Activated CD8-positive, alpha-beta memory T cell treated with anti-CD3 and anti-CD28 coated beads, Interleukin-2, amount 50 U/mL, for 24 hours (primary cell): ENCODE data around the gene VIPR1.

Experiments used
- DNase-seq: peaks from one replicate; pipeline ENCODE4 v3.0.0-alpha.2; 2020; ENCODE audit errors: extremely low read depth

Gene VIPR1

GRCh38 chr3:42493798-42494151 lies 8.7 kb upstream of the VIPR1 start:
- no peak for DNase-seq

- DNase-seq = no peak
Measured at GRCh38 chr3:42495393-42495792, 7.0 kb upstream of the VIPR1 start.

GRCh38 chr3:42497009-42497731 lies 5.3 kb upstream of the VIPR1 start:
- DNase-seq = no peak

DNA sequence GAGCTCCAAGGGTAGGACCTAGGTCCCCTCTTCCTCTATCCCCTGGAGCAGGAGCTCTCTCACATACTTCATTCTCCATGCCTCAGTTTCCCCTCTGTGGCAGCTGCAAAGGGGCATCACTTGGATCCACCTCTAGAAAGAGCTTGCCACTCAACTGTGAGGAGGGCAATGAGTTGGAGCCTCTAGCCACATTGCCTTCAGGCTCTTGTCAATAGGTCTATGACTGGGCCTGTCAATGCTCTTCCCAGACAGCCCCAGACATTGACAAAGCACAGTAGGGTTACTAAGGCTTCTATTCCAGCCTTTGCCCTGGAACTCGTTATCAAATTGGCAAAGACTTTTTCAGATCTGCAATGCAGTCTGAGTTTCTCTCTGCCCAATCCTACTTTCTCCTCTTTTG lies 4.4 kb upstream of the VIPR1 start:
- DNase-seq = no peak

DNA sequence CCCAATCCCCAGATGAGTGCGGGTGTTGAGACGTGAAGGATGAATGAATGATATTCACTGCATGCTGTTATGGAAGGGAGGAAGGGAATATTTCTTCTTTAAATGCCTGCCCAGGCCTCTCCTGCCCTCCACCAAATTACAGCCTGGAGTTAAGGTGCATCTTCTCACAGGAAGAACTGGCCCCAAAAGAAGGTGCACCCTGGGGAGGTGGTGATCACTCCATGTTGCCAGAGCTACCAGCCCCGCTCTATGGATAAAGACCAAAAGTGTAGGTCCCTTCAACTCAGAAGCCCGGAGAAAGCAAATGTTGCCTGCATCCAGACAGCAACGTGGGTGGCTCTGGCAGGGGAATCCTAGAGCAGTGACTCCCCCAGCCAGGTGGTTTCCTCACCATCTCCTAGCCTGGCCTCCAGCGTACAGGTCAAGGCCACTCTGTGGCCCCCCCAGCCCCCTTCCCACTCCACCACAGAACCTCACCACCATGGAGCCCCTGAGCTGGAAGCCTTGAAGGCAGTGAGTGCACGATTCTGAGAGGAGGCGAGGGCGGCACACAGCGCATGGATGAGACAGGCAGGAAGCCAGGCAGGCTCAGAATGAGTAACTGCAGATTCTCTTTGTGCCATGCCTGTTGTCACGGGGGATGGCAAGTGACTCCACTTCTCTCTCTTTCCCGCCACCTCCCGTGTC lies 3.5 kb upstream of the VIPR1 start:
- no peak for DNase-seq

DNA sequence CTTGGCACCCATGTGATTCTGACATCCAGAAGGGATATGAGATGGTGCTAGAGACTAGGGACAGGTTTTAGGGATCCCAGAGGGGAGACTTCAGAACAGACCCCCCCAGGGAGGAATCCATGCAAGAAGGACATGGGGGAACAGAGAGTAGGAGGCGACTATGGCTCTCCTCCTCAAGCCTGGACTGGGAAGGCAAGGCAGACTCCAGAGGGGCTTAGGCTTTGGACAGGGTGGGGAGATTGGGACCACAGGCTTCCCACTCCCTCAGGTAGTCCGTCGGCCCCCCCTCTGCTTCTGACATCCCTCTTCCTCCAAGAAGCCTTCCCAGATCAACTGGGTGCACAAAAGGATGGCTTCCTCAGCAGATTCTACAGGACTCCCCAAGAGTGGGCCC lies 3.0 kb upstream of the VIPR1 start:
- no peak for DNase-seq

- DNase-seq = no peak
Measured at GRCh38 chr3:42500091-42500490, 2.4 kb upstream of the VIPR1 start.

- no peak for DNase-seq
Measured at GRCh38 chr3:42500909-42501308, 1.5 kb upstream of the VIPR1 start.

- DNase-seq = no peak
Measured at GRCh38 chr3:42501321-42501680, 1.1 kb upstream of the VIPR1 start.

GRCh38 chr3:42501681-42502428 lies 588 bp upstream of the VIPR1 start:
- no peak for DNase-seq

- DNase-seq = no peak
Measured at GRCh38 chr3:42503251-42503924, 945 bp downstream of the VIPR1 start.

DNA sequence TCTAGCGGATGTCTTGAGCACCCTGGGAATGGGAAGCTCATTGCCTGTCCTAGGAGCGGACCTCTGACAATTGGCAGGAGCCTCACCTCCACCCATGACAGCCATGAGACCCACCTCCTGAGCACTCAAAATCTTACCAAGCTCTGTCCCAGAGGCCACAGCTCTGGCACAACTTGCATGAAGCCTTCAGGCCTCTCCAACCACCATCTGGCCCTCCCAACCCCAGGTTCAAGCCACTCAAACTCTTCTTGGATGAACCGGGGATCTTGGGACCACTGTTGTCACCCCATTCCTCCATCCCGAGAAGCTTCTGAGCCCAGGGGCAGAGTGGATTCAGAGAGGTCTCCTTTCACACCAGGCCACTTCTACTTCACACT lies 1.5 kb downstream of the VIPR1 start:
- no peak for DNase-seq

- no peak for DNase-seq
Measured at GRCh38 chr3:42504334-42505127, 2.1 kb downstream of the VIPR1 start.

DNA sequence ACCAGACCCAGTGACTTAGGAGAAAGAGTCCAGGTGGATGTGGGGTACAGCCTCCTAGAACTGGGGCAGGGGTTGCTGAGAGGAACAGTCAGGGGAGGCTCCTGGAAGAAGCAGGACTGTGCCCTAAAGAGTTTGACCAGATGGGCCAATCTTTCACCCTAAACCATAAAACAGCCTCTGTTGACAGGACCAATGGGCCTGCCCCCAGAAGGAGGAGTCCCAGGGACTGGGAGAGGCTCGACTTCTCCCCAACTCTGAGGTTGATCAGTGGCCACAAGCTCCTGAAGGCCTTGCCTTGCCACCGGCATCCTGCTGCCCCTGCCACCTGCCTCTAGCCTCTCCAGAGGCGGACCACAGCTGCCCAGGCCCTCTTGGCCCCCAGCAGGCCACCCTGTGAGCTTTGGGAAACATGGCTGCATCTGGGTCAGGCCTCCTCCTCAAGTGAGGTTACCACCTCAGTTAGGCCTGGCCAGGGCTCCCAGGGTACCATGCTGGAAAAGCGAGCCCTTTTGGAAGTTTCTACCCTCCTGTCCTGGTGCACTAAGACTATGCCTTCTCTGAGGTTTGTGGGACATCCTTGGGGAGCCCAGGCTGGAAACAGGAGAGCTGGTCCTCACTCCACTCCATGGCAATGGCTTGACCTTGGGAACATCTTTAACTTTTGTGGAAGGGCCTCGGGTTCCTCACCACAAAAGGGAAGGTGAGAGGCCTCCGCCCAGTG lies 2.8 kb downstream of the VIPR1 start:
- no peak for DNase-seq

DNA sequence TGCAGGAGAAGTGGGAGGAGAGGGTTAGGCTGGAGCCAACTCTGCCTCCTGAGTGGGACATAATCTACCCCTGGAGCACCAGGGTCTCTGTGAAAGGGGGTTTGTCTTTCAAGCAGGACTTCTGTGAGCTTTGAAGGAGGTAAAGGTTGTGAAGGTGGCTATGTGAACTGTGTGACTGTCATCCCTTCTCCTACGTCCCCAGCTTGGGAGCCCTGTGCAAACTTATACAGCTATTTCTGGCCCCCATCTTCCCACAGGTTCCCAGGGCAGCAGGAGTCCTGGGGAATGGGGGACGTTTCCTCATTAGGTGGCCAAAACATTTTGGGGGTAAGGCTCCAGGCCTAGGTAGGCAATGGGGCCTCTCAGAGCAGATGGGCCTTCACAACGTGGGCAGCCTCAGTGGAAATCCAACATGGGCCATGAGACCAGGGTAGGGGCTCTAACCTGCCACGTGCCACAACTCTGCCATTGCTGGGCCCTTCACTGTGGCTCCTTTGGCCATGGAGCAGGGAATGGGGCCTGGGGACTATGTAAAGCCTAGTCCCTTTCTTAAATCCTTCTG lies 3.5 kb downstream of the VIPR1 start:
- DNase-seq = no peak

DNA sequence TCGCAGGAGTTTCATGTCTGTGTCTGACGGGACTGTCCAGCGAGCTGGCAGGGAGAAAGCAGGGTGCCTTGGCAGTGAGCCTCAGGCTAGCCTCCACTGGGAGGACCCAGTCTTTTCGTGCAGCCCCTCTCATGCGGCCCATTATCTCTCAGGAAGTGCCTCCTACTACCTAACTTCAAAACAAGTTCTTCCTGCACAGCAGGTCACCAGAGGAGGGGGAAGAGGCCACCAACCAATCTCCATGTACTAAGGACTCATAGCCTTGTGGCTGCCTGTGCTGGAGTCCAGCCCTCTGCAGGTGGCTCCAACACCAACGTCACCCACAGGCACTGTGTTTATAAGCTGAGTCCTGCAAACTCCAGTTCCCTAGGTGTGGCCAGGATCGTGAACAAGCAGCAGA lies 4.8 kb downstream of the VIPR1 start:
- DNase-seq = no peak

DNA sequence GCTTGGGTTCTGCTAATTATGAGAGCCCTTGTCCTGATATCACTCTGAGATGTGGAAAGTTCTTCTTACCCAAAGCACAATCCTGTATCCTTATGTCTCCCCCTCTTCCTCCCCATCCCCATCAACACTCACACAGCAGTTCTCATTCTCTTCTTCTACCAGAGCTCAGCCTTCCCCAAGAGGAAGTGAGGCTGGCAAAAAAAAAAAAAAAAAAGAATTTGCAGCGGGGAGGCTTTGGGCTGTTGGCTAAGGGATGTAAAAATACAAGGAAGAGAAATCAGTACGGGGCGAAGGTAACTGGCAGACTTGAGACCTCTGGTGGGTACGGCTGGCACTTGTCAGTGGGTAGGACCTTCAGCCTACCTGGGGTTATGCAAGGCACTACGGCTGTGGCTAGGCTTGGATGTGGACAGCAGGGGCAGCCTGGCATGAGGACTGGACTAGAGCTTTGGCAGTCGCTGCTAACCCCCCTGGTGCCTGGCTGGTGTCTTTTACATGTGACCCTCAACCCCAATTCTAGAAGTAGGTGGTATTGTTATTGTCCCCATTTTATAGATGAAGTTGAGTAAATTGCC lies 5.4 kb downstream of the VIPR1 start:
- no peak for DNase-seq

- DNase-seq = no peak
Measured at GRCh38 chr3:42508562-42508961, 6.1 kb downstream of the VIPR1 start.

DNA sequence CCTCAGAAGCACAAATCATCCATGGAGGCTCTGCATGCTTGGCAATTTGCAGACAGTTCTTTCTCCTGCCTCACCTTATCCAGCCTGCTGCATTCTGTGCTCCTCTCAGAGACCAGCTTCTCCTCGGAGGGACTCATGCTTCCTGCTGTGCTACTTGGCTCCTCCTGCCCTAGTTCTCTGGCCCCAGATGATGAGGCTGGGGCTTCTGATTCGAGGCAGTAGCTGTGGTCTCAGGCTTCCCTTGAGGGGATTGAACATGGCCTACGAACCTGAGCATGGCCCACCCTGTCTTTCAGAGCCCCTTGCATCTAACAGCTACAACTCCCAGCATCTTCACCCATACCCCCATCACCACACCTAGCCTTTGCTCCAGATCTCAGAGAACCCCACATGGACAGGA lies 6.7 kb downstream of the VIPR1 start:
- DNase-seq = no peak

DNA sequence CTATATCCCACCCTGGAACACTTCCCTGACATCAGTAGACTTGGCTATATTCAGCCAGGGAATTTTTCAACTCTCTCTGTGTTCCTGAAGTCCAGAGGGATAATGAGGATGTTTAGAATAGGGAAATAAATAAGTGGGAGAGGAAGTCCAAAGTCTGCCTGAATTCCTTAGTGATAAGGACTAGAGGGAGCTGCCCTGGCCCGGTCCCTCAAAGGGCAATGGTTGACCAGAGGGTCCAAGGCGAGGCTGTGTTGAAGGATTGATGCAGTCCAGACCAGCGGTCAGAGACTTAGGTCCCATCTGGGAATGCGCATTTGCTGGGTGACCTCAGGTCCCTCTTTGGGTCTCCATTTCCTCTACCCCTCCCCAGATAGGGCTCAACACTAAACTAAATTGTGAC lies 7.9 kb downstream of the VIPR1 start:
- DNase-seq = no peak
